ENCODE measurements around the gene KIF5A.
"Not testable (repeated sequence)": the region's sequence is repeated elsewhere in the genome, so short reads cannot be mapped to it uniquely, and the experiment has no call there.

KIF5A gene

DNA sequence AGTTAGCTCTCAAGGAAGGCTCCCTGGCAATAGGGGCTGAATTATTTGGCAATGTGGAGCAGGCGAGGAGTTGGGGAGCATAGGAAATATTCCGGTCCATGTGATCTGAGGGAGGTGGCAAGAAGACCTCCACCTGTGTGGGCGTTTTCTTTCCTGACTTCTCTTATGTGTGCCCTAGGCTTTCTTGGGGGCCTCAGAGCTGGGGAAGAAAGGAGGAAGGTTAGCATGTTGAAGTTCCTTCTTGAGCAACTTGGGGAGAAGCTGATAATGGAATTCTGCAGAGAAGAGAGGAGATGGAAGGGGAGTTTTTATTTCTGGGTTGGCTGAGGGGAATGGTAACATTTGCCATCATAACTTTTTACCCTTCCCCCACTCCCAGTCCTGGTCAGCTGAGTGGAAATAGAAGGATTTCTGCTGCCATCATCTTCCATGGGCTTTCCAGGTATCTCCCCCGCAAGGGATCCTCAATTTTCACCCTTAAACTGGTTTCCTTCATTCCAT, 56.0 kb downstream of the KIF5A start:
- no peak for FAIRE-seq
- DNase-seq (ENCODE audit: low spot score), result no peak

DNA sequence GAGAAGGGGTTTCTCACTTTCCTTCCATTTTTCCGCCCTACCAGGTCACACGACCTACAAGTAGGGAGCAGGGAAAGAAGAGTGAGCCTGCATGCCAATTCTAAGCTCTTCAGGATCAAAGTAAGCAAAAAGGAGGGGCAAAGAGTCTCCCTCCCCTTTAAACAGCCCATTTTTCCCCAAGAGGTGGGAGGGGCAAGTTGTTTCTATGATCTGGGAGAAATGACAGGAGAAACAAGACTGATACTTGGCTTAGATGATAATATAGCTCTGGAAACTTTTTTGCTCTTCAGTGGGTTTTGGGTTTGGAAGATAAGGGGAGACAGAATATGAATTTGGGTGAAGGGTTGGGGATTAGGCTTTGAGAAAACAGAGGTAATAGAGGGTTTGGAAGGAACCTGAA, 56.6 kb downstream of the KIF5A start:
- FAIRE-seq (no peak), DNase-seq (ENCODE audit: low spot score) (no peak)

DNA sequence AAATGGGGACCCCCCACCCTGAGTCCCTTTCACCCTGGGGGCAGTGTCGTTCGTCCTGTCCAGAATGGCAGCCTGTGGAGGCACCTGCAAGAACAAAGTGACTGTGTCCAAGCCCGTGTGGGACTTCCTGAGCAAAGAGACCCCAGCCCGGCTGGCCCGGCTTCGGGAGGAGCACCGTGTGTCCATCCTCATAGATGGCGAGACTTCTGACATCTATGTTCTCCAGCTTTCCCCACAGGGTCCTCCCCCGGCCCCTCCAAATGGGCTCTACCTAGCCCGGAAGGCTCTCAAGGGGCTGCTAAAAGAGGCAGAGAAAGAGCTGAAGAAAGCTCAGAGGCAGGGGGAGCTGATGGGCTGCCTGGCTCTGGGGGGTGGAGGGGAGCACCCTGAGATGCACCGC, 57.0 kb downstream of the KIF5A start:
- FAIRE-seq, result no peak
- DNase-seq (ENCODE audit: low spot score), result no peak

DNA sequence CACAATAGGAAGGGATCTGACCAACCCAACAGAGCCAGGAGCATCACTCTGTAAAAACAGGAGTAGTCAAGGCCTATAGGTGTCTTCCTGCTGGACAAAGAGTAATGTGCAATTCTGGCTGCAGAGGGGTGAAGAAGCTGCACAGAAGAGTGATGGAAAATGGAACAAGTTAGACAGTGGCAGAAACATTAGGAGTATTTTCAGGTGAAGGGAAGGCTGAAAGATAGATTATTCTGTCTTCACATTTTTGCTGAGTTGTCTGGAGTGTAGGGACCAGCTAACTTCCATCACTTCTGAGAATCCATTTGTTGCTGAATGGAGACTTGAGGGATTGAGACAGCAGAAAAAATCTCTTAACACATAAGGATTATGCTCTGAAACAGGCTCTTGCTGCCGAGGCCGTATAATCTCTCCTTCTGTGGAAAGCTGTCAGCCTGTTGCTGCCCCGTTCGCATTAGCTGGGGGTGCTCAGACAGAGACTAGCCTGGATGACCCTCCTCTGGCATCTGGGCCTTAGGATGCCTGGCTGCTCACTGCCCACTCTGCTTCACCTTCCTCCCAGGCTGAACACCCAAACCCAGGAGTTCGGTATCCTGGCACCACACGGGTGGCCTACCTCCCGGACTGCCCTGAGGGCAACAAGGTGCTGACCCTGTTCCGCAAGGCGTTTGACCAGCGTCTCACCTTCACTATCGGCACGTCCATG, 58.3 kb downstream of the KIF5A start:
- no peak for DNase-seq (ENCODE audit: low spot score)
- FAIRE-seq, result no peak

DNA sequence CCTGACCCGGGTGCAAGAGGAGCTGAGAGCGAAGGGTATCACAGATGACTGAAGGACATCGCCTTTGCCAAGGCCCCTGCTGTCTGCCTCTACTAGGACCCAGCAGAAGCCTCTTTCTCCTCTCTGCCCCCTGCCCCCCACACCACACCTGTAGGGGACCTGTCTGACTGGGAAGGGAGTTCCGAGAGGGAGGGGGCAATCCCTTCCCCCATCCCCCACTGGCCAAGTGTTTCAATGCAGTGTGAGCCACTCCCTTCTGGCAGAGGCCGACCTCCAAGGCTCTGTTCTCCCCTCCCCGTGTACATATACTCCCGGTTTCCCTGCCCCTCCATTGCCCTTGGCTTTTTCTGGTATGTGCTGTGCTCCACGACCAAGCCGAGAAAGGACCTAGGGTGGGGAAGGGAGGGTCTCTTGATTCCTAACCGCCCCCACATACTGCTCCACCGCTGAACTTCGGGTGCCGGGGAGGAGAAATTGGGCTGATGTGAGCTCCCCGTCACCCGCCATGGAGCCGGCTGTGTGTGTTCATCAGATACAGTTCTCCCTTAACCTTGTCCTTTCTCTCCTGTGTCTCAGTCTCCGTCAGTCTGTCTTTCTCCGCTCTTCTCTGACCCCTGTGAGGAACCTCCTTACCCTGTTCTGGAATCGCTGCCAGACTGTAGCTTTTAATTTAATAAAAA, 59.4 kb downstream of the KIF5A start:
- DNase-seq (ENCODE audit: low spot score), result no peak
- no peak for FAIRE-seq

DNA sequence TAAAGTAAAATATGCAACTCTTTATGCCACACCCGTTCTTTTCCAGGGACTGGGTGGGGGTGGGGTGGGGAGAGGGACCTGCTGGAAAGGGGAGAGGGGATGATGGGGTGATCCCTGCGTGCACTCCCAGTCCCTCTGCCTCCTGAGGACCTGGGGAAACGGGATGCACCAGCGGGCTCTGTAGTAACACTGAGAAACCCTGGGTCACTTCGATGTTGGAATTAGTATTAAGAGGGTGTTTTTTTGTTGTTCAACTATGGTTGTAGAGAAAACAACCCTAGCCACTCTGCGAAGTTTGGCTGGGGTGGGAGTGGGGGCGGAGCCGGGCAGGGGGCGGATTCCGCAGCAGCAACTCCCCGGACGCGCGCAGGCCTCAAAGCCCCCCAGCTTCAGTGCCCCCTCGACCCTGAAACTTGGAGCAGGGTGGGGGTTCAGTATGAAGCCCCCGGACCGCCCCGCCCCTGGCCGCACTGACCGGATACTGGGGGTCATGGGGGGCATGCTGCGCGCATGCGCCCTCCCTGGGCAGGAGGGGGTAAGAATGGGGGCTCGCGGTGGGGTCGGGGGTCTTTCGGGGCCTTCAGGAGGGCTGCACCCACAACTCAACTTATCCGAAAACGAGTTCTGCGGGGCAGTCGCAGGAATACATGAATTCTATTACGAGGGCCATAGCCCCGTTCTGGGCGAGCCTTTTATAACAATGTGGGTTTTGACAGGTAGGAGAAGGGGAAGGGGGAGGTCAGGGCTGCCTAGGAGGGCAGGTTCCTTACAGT, 60.1 kb downstream of the KIF5A start:
- FAIRE-seq, result no peak
- no peak for DNase-seq (ENCODE audit: low spot score)

DNA sequence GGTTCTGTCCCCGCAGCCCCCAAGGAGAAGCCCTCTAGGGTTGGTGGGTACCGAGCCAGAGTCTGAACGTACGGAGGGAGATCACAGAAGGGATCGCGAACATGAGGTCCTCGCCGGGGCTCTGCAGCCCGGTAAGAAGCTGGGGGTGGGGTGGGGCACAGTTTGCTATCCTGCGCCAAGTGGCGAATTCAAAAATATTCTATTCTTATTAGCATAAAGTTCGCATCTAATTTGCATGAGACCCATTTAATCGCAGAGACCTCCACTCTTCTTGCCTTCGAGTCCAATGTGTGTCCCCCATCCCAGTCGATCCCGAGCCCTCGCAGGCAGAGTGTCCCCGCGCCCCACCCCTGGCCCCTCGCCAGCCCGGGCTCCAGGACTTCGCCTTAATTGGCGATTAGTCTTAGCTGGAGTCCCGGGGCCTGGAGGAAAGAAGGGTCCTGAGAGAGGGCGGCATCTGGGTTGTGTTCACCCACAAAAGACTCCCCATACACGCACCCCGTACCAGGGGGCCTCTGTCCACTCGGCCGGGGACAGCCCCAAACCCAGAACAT, 60.8 kb downstream of the KIF5A start:
- FAIRE-seq (no peak), DNase-seq (ENCODE audit: low spot score) (peak; percentile 33)

DNA sequence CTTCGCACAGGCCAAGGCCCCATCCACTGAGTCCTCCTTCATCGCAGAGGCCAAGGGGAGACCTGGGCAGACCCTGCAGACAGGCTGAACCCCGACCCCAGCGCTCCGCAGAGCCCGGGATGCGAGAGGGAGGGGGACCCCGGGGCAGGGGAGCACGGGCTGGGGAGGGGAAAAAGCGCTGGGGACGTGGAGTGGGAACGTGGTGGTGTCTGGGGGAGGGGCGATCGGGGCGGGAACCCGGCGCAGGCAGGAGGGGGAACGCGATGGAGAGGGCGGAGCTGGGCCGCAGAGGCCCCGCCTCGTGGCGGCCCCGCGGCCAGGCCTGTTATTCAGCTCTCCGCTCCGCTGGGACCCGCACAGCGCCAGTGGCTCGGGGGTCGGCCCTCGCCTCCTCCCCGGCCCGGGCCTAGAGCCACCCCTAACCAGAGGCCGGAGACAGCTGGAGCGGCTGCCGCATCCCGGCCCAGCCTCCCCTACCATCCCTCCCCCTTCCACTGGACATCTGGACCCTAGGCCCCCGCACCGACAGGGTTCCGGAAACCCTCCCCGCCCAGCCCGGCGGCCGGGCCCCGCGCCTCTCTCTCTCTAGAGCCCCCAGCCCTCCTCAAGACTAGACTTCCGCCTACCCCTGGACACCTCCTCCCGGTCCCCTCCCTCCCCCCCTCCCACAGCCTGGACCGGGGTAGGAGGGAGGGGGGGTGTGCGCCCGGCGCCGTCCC, 61.4 kb downstream of the KIF5A start, which contains the start of gene ARHGEF25:
ARHGEF25 (plus strand) TSS at position 328 of the 719 bp plus-strand sequence. CDS start 460 bp downstream, outside the sequence.
- FAIRE-seq, result peak; percentile 67
- peak; percentile 93 for DNase-seq (ENCODE audit: low spot score)

DNA sequence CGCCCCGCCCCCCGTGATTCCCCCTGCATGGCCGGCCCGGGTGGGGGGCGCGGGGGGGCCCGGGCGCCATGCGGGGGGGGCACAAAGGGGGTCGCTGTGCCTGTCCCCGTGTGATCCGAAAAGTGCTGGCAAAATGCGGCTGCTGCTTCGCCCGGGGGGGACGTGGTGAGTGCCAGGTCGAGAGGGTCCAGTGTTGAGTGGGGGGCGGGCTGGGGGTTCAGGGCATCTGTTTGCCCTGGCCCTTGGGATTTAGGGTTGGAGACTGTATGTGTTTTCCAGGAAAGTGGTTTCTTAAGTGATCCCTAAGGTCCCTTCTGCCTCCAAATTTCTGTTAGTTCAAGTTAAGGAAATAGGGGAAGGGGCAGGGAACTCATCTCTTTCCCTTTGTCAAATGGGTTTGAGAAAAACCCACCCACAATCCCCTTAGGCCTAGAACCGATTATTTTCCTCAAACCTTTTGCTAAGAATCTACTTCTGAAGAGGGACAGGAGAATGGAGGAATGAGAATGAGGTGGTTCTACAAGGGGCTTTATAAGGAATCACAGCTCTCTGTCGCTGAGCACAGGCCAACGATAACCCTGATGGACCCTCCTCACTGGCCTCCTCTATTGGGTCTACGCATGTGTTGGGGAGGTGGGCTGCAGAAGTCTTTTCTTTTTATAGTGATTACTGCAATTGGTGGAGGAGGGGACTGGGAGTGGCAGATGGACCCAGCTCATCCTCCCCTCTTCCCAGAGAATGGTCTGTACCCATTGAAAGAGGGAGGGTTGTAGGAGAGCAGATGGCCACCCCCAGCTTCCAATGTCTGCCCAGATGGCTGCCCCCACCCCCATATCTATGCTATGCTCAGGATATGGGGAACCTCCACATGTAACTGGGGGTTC, 62.2 kb downstream of the KIF5A start:
- FAIRE-seq (no peak), DNase-seq (ENCODE audit: low spot score) (no peak)

DNA sequence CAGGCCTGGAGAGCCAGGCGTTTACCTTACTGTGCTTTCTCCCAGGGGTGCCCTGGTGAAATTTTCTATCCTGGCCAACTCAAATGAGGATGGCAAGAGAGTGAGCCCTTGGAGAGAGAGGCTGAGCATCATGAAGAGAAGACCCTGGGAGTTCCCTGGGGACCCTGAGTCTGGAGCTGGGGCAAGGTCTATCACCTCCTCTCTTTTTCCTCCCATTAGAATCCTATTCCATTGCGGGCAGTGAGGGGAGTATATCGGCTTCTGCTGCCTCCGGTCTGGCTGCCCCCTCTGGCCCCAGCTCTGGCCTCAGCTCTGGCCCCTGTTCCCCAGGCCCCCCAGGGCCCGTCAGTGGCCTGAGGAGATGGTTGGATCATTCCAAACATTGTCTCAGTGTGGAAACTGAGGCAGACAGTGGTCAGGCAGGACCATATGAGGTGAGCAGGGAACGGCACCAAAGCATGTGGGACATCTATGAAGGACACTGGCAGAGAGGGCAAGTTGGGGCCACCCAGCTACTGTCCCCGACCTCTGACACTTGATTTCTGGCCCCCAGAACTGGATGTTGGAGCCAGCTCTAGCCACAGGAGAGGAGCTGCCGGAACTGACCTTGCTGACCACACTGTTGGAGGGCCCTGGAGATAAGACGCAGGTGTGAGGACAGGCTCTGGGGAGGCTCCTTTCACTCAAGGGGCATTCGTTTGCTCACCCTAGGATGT, 63.0 kb downstream of the KIF5A start:
- DNase-seq (ENCODE audit: low spot score) (no peak), FAIRE-seq (no peak)

DNA sequence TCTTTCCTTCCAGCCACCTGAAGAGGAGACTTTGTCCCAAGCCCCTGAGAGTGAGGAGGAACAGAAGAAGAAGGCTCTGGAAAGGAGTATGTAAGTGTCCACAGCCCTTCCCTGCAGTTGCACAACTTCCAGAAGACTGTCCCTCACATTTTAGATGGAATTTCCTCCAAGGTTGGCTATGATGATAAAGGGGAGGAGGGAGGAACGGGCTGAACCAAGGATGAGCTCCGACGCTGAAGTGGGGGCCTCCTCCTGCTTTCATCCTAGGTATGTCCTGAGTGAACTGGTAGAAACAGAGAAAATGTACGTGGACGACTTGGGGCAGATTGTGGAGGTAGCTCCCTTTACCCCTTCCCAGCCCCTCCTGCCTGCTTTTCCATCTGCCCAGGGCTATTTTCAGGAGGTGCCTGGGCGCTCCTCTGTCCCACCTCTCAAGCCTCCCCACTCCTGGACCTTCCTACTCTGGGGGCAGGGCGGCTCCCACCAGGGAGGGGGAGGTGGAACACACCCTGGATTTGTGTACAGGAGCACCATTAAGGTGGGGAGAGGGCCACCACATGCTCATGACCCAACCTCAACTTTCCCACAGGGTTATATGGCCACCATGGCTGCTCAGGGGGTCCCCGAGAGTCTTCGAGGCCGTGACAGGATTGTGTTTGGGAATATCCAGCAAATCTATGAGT, 63.7 kb downstream of the KIF5A start:
- no peak for DNase-seq (ENCODE audit: low spot score)
- no peak for FAIRE-seq

DNA sequence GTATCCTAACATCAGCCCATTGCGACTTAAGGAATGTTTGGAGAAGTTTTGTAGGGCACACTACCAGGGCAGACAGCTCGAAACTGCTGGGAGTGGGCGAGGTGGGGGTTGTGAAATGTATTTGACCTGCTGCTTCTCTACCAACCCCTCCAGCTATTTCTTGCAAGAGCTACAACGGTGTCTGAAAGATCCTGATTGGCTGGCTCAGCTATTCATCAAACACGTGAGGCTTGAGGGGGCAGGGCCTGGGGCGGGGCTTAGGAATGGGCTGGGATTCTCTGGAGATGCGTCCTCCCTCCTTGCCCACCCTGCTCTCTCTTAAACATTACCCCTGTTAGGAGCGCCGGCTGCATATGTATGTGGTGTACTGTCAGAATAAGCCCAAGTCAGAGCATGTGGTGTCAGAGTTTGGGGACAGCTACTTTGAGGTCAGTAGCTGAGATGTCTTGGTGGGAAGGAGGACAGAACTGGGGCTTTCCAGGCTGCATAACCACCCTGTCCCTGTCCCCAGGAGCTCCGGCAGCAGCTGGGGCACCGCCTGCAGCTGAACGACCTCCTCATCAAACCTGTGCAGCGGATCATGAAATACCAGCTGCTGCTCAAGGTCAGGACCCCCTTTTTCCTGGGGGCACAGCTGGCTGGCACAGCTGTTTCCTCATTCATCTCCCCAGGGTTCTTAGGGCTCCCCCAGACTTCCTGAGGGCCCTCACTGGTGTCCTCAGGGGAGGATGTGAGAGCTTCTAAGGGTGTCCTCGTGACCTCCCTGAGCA, 64.5 kb downstream of the KIF5A start:
- no peak for DNase-seq (ENCODE audit: low spot score)
- no peak for FAIRE-seq

DNA sequence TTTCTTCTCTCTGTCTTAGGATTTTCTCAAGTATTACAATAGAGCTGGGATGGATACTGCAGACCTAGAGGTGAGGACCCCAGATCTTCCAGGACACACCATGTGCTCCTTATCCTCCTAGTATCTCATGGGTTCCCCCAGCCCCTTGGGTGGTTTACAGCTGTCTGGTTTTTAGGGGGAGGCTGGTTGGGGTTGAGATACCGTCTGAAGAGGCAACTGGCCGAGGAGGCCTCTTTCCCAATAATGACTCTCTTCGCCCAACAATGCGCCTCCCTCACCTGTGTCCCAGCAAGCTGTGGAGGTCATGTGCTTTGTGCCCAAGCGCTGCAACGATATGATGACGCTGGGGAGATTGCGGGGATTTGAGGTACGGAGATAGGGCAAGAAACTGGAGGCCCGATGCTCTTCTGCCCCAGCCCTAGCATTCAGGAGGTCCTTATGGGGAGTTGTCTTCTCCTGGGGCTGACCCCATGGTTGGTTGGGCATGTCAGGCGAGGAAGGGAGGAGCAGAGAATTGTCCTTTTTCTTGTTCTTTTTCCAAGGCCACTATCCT, 65.2 kb downstream of the KIF5A start:
- FAIRE-seq (no peak), DNase-seq (ENCODE audit: low spot score) (no peak)

DNA sequence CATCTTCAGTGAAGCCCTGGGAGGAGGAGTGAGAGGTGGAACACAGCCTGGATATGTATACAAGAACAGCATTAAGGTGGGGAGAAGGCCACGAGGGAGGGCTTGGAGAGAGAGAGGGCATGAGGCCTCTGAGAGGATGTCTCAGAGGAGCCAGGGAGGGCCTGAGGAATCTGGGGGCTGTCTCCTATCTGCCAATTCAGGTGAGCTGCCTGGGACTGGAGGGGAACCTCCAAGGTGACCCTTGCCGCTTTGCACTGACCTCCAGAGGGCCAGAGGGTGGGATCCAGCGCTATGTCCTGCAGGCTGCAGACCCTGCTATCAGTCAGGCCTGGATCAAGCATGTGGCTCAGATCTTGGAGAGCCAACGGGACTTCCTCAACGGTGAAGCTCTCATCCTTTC, 65.8 kb downstream of the KIF5A start:
- no peak for DNase-seq (ENCODE audit: low spot score)

DNA sequence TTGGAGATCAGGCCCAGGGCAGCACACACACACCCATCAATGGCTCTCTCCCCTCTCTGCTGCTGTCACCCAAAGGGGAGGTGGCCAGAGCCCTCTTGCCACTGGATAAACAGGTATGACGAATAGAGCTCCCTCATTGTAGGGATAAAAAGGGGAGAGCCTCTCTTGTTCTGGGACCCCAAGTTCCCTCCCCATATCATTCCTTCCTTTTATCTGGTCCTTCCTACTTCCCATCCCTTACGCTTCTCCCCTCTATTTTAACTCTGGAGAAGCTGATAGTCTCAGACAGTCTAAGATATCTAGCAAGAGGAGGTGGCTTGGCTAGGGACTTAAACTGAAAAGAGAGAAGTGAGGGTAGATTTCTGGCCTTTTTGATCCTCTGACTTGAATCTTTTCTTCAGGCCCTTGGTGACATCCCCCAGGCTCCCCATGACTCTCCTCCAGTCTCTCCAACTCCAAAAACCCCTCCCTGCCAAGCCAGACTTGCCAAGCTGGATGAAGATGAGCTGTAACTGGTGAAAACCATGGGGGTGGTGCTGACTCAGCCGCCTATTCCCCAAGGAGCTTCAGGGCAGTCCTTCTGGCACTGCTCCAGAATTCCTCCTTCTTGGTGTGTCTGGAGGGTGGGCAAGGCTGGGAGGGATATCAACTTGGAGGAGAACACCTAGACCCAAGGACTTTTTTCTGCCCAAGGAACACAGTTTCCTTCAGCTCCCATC, 66.7 kb downstream of the KIF5A start:
- no peak for DNase-seq (ENCODE audit: low spot score)

More for the DNA sequence above, 65.8 kb downstream of the KIF5A start:
- no peak for FAIRE-seq

DNA sequence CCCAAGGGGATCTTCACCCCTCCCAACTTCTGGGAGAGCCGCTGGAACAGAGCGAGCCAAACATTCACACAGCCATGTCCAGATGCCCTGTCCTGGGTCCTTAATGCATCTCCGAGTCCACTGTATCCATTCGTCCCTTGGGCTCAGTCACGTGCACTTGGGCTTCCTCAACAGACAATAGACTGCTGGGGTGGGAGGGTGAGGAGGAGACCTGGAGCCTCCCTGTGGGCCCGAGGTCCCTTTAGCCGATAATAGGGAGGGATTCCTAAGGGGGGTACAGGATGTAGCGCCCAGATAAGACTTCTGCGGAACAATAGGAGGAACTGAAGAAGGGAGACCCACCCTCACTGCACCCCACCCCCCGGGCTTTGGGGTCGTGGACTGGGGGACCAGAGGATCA, 68.1 kb downstream of the KIF5A start:
- FAIRE-seq, result no peak
- no peak for DNase-seq (ENCODE audit: low spot score)

More for the DNA sequence above, 66.7 kb downstream of the KIF5A start:
- FAIRE-seq, result no peak

DNA sequence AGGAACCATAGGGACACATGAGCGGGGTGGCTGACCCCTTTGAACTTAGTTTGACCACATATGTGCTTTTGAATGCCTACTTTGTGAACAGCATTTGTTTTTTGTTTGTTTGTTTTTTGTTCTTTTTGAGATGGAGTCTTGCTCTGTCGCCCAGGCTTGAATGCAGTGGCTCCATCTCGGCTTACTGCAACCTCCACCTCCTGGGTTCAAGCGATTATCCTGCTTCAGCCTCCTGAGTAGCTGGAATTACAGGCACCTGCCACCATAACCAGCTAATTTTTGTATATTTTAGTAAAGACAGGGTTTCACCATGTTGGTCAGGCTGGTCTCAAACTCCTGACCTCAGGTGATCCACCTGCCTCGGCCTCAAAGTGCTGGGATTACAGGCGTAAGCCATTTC, 68.6 kb downstream of the KIF5A start:
- not testable (repeated sequence) for DNase-seq (ENCODE audit: low spot score); FAIRE-seq

Data from urothelium cell line (cell line).